HEK293 (cell line): ENCODE data around the gene FXYD6.

Experiments
- CTCF ChIA-PET: fragments of 350-600 bp; formaldehyde crosslinking; extraction: SDS; loops from one replicate; lab custom pipeline; 2021; ENCODE audit warnings: antibody characterized with exemption; lab: Yijun Ruan, JAX
- POLR2A ChIA-PET: fragments of 300-600 bp; formaldehyde crosslinking; extraction: SDS; loops from one replicate; lab custom pipeline; 2020; ENCODE audit warnings: antibody characterized with exemption, inconsistent platforms; lab: Yijun Ruan, JAX
- H3K27ac ChIP-seq: fragments of 200-500 bp; sonication (Bioruptor generic); 2 replicates; pipeline ENCODE4 v1.5.1; 2014; ENCODE audit warnings: low read depth, low read length, control low read depth, inconsistent platforms; ENCODE audit errors: extremely low read depth
- H3K36me3 ChIP-seq, 2 experiments: fragments of 200-500 bp in 1 of 2; sonication (Bioruptor generic) in 1 of 2; 1 replicate in 1 of 2; 2 replicates in 1 of 2; pipeline ENCODE4 v1.5.1; 2014 to 2017; ENCODE audit warnings: inconsistent platforms in 2 of 2, low read length in 2 of 2; ENCODE audit not compliant: control insufficient read depth in 2 of 2, insufficient read depth in 1 of 2
- H3K4me1 ChIP-seq: fragments of 200-500 bp; sonication (Bioruptor generic); 2 replicates; pipeline ENCODE4 v1.5.1; 2014; ENCODE audit warnings: mild to moderate bottlenecking, low read length, inconsistent platforms; ENCODE audit not compliant: control insufficient read depth, insufficient read depth
- H3K4me3 ChIP-seq: 2 replicates; pipeline ENCODE4 v1.5.1; 2011; ENCODE audit warnings: low read depth, mild to moderate bottlenecking, control low read depth, low read length, moderate library complexity
- H3K9me3 ChIP-seq: fragments of 200-500 bp; sonication (Bioruptor generic); 2 replicates; pipeline ENCODE4 v1.5.1; 2014; ENCODE audit warnings: low read depth, low read length, inconsistent platforms; ENCODE audit not compliant: control insufficient read depth, insufficient read depth
- ATF2 ChIP-seq: fragments of 450-650 bp; formaldehyde crosslinking; IDR thresholded peaks from 2 replicates; pipeline ENCODE4 v1.5.1; 2016; ENCODE audit warnings: missing biosample characterization, missing genetic modification characterization, low read depth
- EGR2 ChIP-seq: fragments of 450-650 bp; formaldehyde crosslinking; IDR thresholded peaks from 2 replicates; pipeline ENCODE4 v1.5.1; 2016; ENCODE audit warnings: low read depth, missing biosample characterization, missing genetic modification characterization
- IKZF3 ChIP-seq: fragments of 450-650 bp; IDR thresholded peaks from 2 replicates; pipeline ENCODE4 v1.5.0; 2018; ENCODE audit warnings: missing biosample characterization, mild to moderate bottlenecking, missing genetic modification characterization, moderate library complexity
- KLF10 ChIP-seq: fragments of 450-650 bp; IDR thresholded peaks from 2 replicates; pipeline ENCODE4 v1.5.1; 2018; ENCODE audit warnings: missing biosample characterization, mild to moderate bottlenecking, missing genetic modification characterization
- KLF16 ChIP-seq: fragments of 450-650 bp; formaldehyde crosslinking; IDR thresholded peaks from 2 replicates; pipeline ENCODE4 v1.5.1; 2017; ENCODE audit warnings: missing biosample characterization, missing genetic modification characterization
- OSR2 ChIP-seq: fragments of 450-650 bp; formaldehyde crosslinking; IDR thresholded peaks from 2 replicates; pipeline ENCODE4 v1.5.1; 2016; ENCODE audit warnings: missing biosample characterization, missing genetic modification characterization
- PRDM6 ChIP-seq: fragments of 450-650 bp; formaldehyde crosslinking; IDR thresholded peaks from 2 replicates; pipeline ENCODE4 v1.5.1; 2017; ENCODE audit warnings: missing biosample characterization, missing genetic modification characterization
- SCRT1 ChIP-seq: fragments of 450-650 bp; formaldehyde crosslinking; IDR thresholded peaks from 2 replicates; pipeline ENCODE4 v1.5.1; 2016; ENCODE audit warnings: missing biosample characterization, missing genetic modification characterization, borderline replicate concordance
- SCRT2 ChIP-seq: fragments of 450-650 bp; formaldehyde crosslinking; IDR thresholded peaks from 2 replicates; pipeline ENCODE4 v1.5.1; 2016; ENCODE audit warnings: missing biosample characterization, missing genetic modification characterization
- TRIM28 ChIP-seq: IDR thresholded peaks from 2 replicates; pipeline ENCODE4 v1.6.1; 2011; ENCODE audit warnings: low read length, control low read depth, borderline replicate concordance
- YY1 ChIP-seq: fragments of 450-650 bp; formaldehyde crosslinking; IDR thresholded peaks from 2 replicates; pipeline ENCODE4 v1.5.1; 2018; ENCODE audit warnings: missing biosample characterization, missing genetic modification characterization
- ZIC2 ChIP-seq: fragments of 450-650 bp; formaldehyde crosslinking; IDR thresholded peaks from 2 replicates; pipeline ENCODE4 v1.5.1; 2016; ENCODE audit warnings: missing biosample characterization, missing genetic modification characterization
- ZNF140 ChIP-seq: fragments of 450-650 bp; formaldehyde crosslinking; IDR thresholded peaks from 2 replicates; pipeline ENCODE4 v1.5.1; 2016; ENCODE audit warnings: missing biosample characterization, missing genetic modification characterization
- ZNF221 ChIP-seq: fragments of 450-650 bp; formaldehyde crosslinking; IDR thresholded peaks from 2 replicates; pipeline ENCODE4 v1.5.1; 2017; ENCODE audit warnings: missing biosample characterization, missing genetic modification characterization, borderline replicate concordance
- ZNF391 ChIP-seq: fragments of 450-650 bp; formaldehyde crosslinking; IDR thresholded peaks from 2 replicates; pipeline ENCODE4 v1.5.1; 2016; ENCODE audit warnings: low read depth, missing biosample characterization, missing genetic modification characterization, borderline replicate concordance
- ZNF521 ChIP-seq: fragments of 450-650 bp; formaldehyde crosslinking; IDR thresholded peaks from 2 replicates; pipeline ENCODE4 v1.5.1; 2017; ENCODE audit warnings: missing biosample characterization, mild to moderate bottlenecking, missing genetic modification characterization
- ZNF544 ChIP-seq: fragments of 450-650 bp; formaldehyde crosslinking; IDR thresholded peaks from 2 replicates; pipeline ENCODE4 v1.5.0; 2017; ENCODE audit warnings: missing biosample characterization, missing genetic modification characterization
- ZNF558 ChIP-seq: fragments of 450-650 bp; formaldehyde crosslinking; IDR thresholded peaks from 2 replicates; pipeline ENCODE4 v1.5.1; 2016; ENCODE audit warnings: missing biosample characterization, missing genetic modification characterization
- ZNF830 ChIP-seq: fragments of 450-650 bp; IDR thresholded peaks from 2 replicates; pipeline ENCODE4 v1.5.0; 2018; ENCODE audit warnings: missing biosample characterization, missing genetic modification characterization, low read depth, mild to moderate bottlenecking, moderate library complexity
- ZSCAN23 ChIP-seq: fragments of 450-650 bp; formaldehyde crosslinking; IDR thresholded peaks from 2 replicates; pipeline ENCODE4 v1.5.1; 2016; ENCODE audit warnings: missing biosample characterization, missing genetic modification characterization
- TF ChIP-seq, protein P1 (sequence below): fragments of 450-650 bp; formaldehyde crosslinking; IDR thresholded peaks from 2 replicates; pipeline ENCODE4 v1.5.1; 2016; ENCODE audit warnings: missing biosample characterization, missing genetic modification characterization
- TF ChIP-seq, protein P2 (sequence below): fragments of 450-650 bp; formaldehyde crosslinking; IDR thresholded peaks from 2 replicates; pipeline ENCODE4 v1.5.1; 2017; ENCODE audit warnings: missing biosample characterization, mild to moderate bottlenecking, missing genetic modification characterization, moderate library complexity

Gene FXYD6

DNA sequence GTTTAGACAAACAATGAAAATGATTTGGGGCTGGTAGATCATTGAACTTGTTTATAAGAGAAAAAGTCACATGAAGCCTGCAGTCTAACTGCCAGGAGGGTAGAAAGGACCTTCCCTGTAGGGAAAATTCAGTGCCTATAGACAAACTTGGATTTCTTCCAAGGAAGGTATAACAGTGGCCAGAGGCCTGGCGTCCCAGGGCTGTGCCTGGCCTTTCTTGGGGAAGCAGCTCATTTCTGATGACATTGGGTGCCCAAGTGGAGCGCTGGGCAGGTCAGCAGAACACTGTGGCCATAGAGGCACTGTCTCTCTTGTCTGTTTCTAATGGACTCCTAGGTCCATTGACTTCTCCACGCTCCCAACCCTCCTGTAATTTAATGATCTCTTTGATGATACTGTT, 6.6 kb upstream of the FXYD6 start:
- Histone ChIP-seq H3K36me3 (no peaks in the 10 kb centered on the region), H3K4me1 (no peaks in the 10 kb centered on the region), H3K4me3 (no peak overlapping the region), H3K9me3 (no peaks in the 10 kb centered on the region), H3K27ac (no peak overlapping the region)
- ChIA-PET CTCF (interaction anchor here (1.4 kb wide), 1 partner anchor 38 kb away, joined by 3 read pairs; no protein-coding TSS in a partner anchor), POLR2A (no interaction called here)
- TF ChIP-seq OSR2 (tag by site-specific recombination) (no peak), ZNF140 (no peak), EGR2 (tag by site-specific recombination) (no peak), PRDM6 (no peak), ZNF544 (tag by site-specific recombination) (no peak), ZNF558 (tag by site-specific recombination) (no peak), ZNF391 (tag by site-specific recombination) (no peak), KLF10 (tag by site-specific recombination) (no peak)
- TF ChIP-seq, protein P1, sequence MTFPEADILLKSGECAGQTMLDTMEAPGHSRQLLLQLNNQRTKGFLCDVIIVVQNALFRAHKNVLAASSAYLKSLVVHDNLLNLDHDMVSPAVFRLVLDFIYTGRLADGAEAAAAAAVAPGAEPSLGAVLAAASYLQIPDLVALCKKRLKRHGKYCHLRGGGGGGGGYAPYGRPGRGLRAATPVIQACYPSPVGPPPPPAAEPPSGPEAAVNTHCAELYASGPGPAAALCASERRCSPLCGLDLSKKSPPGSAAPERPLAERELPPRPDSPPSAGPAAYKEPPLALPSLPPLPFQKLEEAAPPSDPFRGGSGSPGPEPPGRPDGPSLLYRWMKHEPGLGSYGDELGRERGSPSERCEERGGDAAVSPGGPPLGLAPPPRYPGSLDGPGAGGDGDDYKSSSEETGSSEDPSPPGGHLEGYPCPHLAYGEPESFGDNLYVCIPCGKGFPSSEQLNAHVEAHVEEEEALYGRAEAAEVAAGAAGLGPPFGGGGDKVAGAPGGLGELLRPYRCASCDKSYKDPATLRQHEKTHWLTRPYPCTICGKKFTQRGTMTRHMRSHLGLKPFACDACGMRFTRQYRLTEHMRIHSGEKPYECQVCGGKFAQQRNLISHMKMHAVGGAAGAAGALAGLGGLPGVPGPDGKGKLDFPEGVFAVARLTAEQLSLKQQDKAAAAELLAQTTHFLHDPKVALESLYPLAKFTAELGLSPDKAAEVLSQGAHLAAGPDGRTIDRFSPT (tag by site-specific recombination), result no peak
- TF ChIP-seq, protein P2, sequence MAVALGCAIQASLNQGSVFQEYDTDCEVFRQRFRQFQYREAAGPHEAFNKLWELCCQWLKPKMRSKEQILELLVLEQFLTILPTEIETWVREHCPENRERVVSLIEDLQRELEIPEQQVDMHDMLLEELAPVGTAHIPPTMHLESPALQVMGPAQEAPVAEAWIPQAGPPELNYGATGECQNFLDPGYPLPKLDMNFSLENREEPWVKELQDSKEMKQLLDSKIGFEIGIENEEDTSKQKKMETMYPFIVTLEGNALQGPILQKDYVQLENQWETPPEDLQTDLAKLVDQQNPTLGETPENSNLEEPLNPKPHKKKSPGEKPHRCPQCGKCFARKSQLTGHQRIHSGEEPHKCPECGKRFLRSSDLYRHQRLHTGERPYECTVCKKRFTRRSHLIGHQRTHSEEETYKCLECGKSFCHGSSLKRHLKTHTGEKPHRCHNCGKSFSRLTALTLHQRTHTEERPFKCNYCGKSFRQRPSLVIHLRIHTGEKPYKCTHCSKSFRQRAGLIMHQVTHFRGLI (tag by site-specific recombination), result no peak

DNA sequence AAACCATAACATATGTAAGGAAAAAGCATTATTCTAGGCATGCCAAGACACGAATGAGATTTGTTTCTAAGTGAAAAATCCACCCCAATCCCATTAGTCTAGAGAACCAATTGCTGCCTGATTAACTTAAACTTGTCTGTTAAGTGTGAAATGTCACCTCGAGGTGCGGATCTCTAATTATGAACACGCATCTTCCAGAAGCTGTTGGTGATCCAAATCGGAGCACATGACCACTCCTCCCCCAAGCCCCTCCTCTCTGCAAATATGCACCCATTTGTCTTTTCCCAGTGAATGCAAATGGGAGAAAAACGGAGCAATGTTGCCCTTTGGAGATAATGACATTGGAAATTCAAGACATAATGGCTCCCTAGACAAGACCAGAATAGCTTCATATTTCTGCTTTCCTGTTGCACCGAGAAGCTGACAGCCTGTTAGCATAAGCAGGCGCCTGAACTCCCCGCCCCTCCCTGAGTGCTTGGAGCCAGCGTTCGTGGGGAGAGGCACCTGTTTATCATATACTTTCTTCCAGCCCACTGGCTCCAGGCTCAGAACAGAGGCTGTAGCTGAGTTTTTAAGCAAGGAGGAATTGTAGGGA, 6.0 kb upstream of the FXYD6 start:
- Histone ChIP-seq H3K9me3 (no peaks in the 10 kb centered on the region), H3K4me3 (no peak overlapping the region), H3K27ac (no peak overlapping the region), H3K4me1 (no peaks in the 10 kb centered on the region), H3K36me3 (no peaks in the 10 kb centered on the region)
- ChIA-PET POLR2A (no interaction called here), CTCF (no interaction called here)
- TF ChIP-seq ZNF544 (tag by site-specific recombination), result no peak
- TF ChIP-seq ZIC2 (tag by site-specific recombination), result no peak
- peak; percentile 63; the same call in 1 of the 2 replicates for TF ChIP-seq SCRT1
- TF ChIP-seq SCRT2 (tag by site-specific recombination), result peak; percentile 75
- TF ChIP-seq TRIM28, result peak; percentile 35; the same call in 1 of the 2 replicates

GRCh38 chr11:117881217-117881616, 4.8 kb upstream of the FXYD6 start:
- Histone ChIP-seq H3K27ac (no peak overlapping the region), H3K4me1 (no peaks in the 10 kb centered on the region), H3K9me3 (no peaks in the 10 kb centered on the region), H3K4me3 (no peak overlapping the region), H3K36me3 (no peaks in the 10 kb centered on the region)
- ChIA-PET POLR2A (no interaction called here), CTCF (interaction anchor here (0.6 kb wide), 1 partner anchor 24 kb away, joined by 3 read pairs; no protein-coding TSS in a partner anchor)
- TF ChIP-seq YY1 (tag by site-specific recombination) (no peak), ATF2 (tag by site-specific recombination) (no peak), KLF10 (tag by site-specific recombination) (no peak), ZNF521 (no peak), ZNF830 (tag by site-specific recombination) (no peak), KLF16 (no peak), ZSCAN23 (tag by site-specific recombination) (no peak), ZIC2 (tag by site-specific recombination) (no peak), ZNF221 (tag by site-specific recombination) (no peak), IKZF3 (tag by site-specific recombination) (no peak)
